HepG2 (cell line): ENCODE results near the gene RAD9A. TPM values are rescaled to one million over a fixed set of nuclear protein-coding genes. Genes with fewer than 3 reads are reported as not detected.

Experiments used
- AKAP8 ChIP-seq: sonication (generic); formaldehyde crosslinking; IDR thresholded peaks from 2 replicates; pipeline ENCODE4 v1.5.1; 2020; ENCODE audit warnings: mild to moderate bottlenecking, missing genetic modification reagents
- CBX5 ChIP-seq: sonication (generic); formaldehyde crosslinking; IDR thresholded peaks from 2 replicates; pipeline ENCODE4 v1.4.0; 2020; ENCODE audit warnings: missing genetic modification reagents, borderline replicate concordance
- ETS1 ChIP-seq: sonication (generic); formaldehyde crosslinking; IDR thresholded peaks from 2 replicates; pipeline ENCODE4 v1.4.0; 2020; ENCODE audit warnings: missing genetic modification reagents
- FOXP4 ChIP-seq: sonication (generic); formaldehyde crosslinking; IDR thresholded peaks from 2 replicates; pipeline ENCODE4 v1.4.0; 2020; ENCODE audit warnings: missing genetic modification reagents
- HES4 ChIP-seq: sonication (generic); formaldehyde crosslinking; IDR thresholded peaks from 2 replicates; pipeline ENCODE4 v1.9.0; 2021; ENCODE audit warnings: mild to moderate bottlenecking, missing genetic modification reagents, borderline replicate concordance
- HOXA9 ChIP-seq: sonication (generic); formaldehyde crosslinking; IDR thresholded peaks from 2 replicates; pipeline ENCODE4 v1.8.1; 2022; ENCODE audit warnings: missing genetic modification reagents, mild to moderate bottlenecking, moderate library complexity, borderline replicate concordance
- JUN ChIP-seq: sonication (generic); formaldehyde crosslinking; IDR thresholded peaks from 2 replicates; pipeline ENCODE4 v1.4.0; 2020; ENCODE audit warnings: mild to moderate bottlenecking, missing genetic modification reagents
- MAZ ChIP-seq, 2 experiments: sonication (generic) in 1 of 2; formaldehyde crosslinking in 1 of 2; IDR thresholded peaks; 2 replicates each; pipeline versions ENCODE4 v1.5.0 to v1.6.1; 2012 to 2020; ENCODE audit warnings: low read depth in 2 of 2, mild to moderate bottlenecking in 2 of 2, borderline replicate concordance in 1 of 2, improper control_type of control experiment in 1 of 2, low read length in 1 of 2, missing genetic modification reagents in 1 of 2, moderate library complexity in 1 of 2
- MXD1 ChIP-seq: sonication (generic); formaldehyde crosslinking; IDR thresholded peaks from 2 replicates; pipeline ENCODE4 v1.4.0; 2020; ENCODE audit warnings: mild to moderate bottlenecking, missing genetic modification reagents
- NCOA5 ChIP-seq: sonication (generic); formaldehyde crosslinking; IDR thresholded peaks from 2 replicates; pipeline ENCODE4 v1.4.0; 2020; ENCODE audit warnings: missing genetic modification reagents
- NR2F6 ChIP-seq, 2 experiments: IDR thresholded peaks; 2 replicates each; pipeline ENCODE4 v1.6.1; 2016; ENCODE audit warnings: antibody characterized with exemption in 1 of 2, mild to moderate bottlenecking in 1 of 2
- ONECUT2 ChIP-seq: sonication (generic); formaldehyde crosslinking; IDR thresholded peaks from 2 replicates; pipeline ENCODE4 v1.4.0; 2020; ENCODE audit warnings: missing genetic modification reagents
- PITX1 ChIP-seq: sonication (generic); formaldehyde crosslinking; IDR thresholded peaks from 2 replicates; pipeline ENCODE4 v1.5.1; 2020; ENCODE audit warnings: mild to moderate bottlenecking, missing genetic modification reagents
- PLRG1 ChIP-seq: fragments of 450-650 bp; conservative IDR thresholded peaks from 2 replicates; pipeline ENCODE4 v1.6.1; 2016
- RAD21 ChIP-seq: fragments of 450-650 bp; formaldehyde crosslinking; IDR thresholded peaks from 2 replicates; pipeline ENCODE4 v1.5.0; 2020; ENCODE audit warnings: mild to moderate bottlenecking
- SCMH1 ChIP-seq: sonication (generic); formaldehyde crosslinking; IDR thresholded peaks from 2 replicates; pipeline ENCODE4 v1.9.0; 2021; ENCODE audit warnings: missing genetic modification reagents, mild to moderate bottlenecking, borderline replicate concordance
- ZFAT ChIP-seq: sonication (generic); formaldehyde crosslinking; conservative IDR thresholded peaks from 2 replicates; pipeline ENCODE4 v1.8.1; 2023; ENCODE audit warnings: missing genetic modification reagents, inconsistent platforms
- ZNF264 ChIP-seq: sonication (generic); formaldehyde crosslinking; IDR thresholded peaks from 2 replicates; pipeline ENCODE4 v1.4.0; 2020; ENCODE audit warnings: missing genetic modification reagents
- ZNF460 ChIP-seq: sonication (generic); formaldehyde crosslinking; IDR thresholded peaks from 2 replicates; pipeline ENCODE4 v1.5.1; 2020; ENCODE audit warnings: missing genetic modification reagents, mild to moderate bottlenecking, borderline replicate concordance
- ZNF589 ChIP-seq: sonication (generic); formaldehyde crosslinking; conservative IDR thresholded peaks from 2 replicates; pipeline ENCODE4 v1.8.0; 2022; ENCODE audit warnings: mild to moderate bottlenecking, moderate library complexity, missing genetic modification reagents
- ZNF607 ChIP-seq: sonication (generic); formaldehyde crosslinking; IDR thresholded peaks from 2 replicates; pipeline ENCODE4 v1.5.1; 2020; ENCODE audit warnings: missing genetic modification reagents, mild to moderate bottlenecking, borderline replicate concordance
- ZNF891 ChIP-seq: sonication (generic); formaldehyde crosslinking; IDR thresholded peaks from 2 replicates; pipeline ENCODE4 v1.5.0; 2020; ENCODE audit warnings: mild to moderate bottlenecking, missing genetic modification reagents
- polyA plus RNA-seq, 8 experiments: library from polyadenylated mRNA; depleted of rRNA in 3 of 8; stranded (reverse) in 7 of 8; unstranded in 1 of 8; fragments of >200 nt; fragmentation: Illumina TruSeq in 4 of 8; extraction: Trizol in 4 of 8; gene quantifications; 2 replicates each; pipeline versions ENCODE4 v1.2.1 to v1.2.3, GENCODE V29; 2011 to 2016; ENCODE audit warnings: low read depth in 4 of 8, missing spikeins in 1 of 8, mixed read lengths in 1 of 8; ENCODE audit not compliant: insufficient read depth in 1 of 8
- total RNA-seq, 5 experiments: library from RNA; depleted of rRNA; stranded (reverse); fragments of >200 nt; fragmentation: Illumina TruSeq; extraction: Trizol; gene quantifications; 2 replicates each; pipeline ENCODE4 v1.2.3, GENCODE V29; 2016; ENCODE audit warnings: low read depth in 1 of 5
- TF ChIP-seq, protein P1 (sequence below): sonication (generic); formaldehyde crosslinking; IDR thresholded peaks from 2 replicates; pipeline ENCODE4 v1.5.0; 2020; ENCODE audit warnings: missing genetic modification reagents
- TF ChIP-seq, protein P2 (sequence below): sonication (generic); formaldehyde crosslinking; IDR thresholded peaks from 2 replicates; pipeline ENCODE4 v1.4.0; 2020; ENCODE audit warnings: missing genetic modification reagents

RAD9A gene
- total and polyA plus RNA-seq, 2 of the 13 experiments (the other 11 are each of a cell fraction or from before 2014, with no cell fraction given) = 10.1 to 15.7 TPM

GRCh38 chr11:67353317-67354074 is 38.3 kb upstream of the RAD9A start, which contains the start of gene POLD4 (continued):
- 0 out of 2 replicates have a peak, but pooled peaks have one; percentile 11 for TF ChIP-seq JUN (CRISPR knock-in tag)
- peak; percentile 72; the same call in 1 of the 2 replicates for TF ChIP-seq MAZ (IDR thresholded peaks at IDR 0.05; ENCODE audit: borderline replicate concordance, low read depth, low read length)
- TF ChIP-seq MAZ (CRISPR knock-in tag; IDR thresholded peaks at IDR 0.05; ENCODE audit: low read depth) = no peak
- no peak; the same call in 1 of the 2 replicates for TF ChIP-seq ZNF607 (CRISPR knock-in tag)
- TF ChIP-seq HES4 (CRISPR knock-in tag) = no peak
- TF ChIP-seq RAD21 (CRISPR knock-in tag) = no peak
- TF ChIP-seq HOXA9 = no peak
- TF ChIP-seq NCOA5 (CRISPR knock-in tag) = no peak
- TF ChIP-seq ETS1 (CRISPR knock-in tag) = no peak
- no peak for TF ChIP-seq PLRG1
- 0 out of 2 replicates have a peak, but pooled peaks have one; percentile 19 for TF ChIP-seq ZNF264 (CRISPR knock-in tag)
- no peak for TF ChIP-seq ZNF460
- 0 out of 2 replicates have a peak, but pooled peaks have one; percentile 32 for TF ChIP-seq AKAP8 (CRISPR knock-in tag)
- TF ChIP-seq NR2F6 (IDR thresholded peaks at IDR 0.05) = 0 out of 2 replicates have a peak, but pooled peaks have one; percentile 9
- no peak for TF ChIP-seq NR2F6 (CRISPR knock-in tag; IDR thresholded peaks at IDR 0.05)
- TF ChIP-seq ONECUT2 (CRISPR knock-in tag) = no peak
- no peak for TF ChIP-seq ZFAT (CRISPR knock-in tag)
- no peak for TF ChIP-seq ZNF589
- no peak for TF ChIP-seq CBX5
- TF ChIP-seq, protein P1, sequence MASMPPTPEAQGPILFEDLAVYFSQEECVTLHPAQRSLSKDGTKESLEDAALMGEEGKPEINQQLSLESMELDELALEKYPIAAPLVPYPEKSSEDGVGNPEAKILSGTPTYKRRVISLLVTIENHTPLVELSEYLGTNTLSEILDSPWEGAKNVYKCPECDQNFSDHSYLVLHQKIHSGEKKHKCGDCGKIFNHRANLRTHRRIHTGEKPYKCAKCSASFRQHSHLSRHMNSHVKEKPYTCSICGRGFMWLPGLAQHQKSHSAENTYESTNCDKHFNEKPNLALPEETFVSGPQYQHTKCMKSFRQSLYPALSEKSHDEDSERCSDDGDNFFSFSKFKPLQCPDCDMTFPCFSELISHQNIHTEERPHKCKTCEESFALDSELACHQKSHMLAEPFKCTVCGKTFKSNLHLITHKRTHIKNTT = no peak
- TF ChIP-seq MXD1 (CRISPR knock-in tag) = peak; percentile 71
- TF ChIP-seq SCMH1 (CRISPR knock-in tag) = no peak
- TF ChIP-seq FOXP4 (CRISPR knock-in tag) = peak; percentile 52; the same call in 1 of the 2 replicates
- TF ChIP-seq PITX1 (CRISPR knock-in tag) = 0 out of 2 replicates have a peak, but pooled peaks have one; percentile 59
- TF ChIP-seq, protein P2, sequence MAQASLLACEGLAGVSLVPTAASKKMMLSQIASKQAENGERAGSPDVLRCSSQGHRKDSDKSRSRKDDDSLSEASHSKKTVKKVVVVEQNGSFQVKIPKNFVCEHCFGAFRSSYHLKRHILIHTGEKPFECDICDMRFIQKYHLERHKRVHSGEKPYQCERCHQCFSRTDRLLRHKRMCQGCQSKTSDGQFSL (CRISPR knock-in tag) = peak; percentile 80; the same call in 1 of the 2 replicates
- peak; percentile 42; the same call in 1 of the 2 replicates for TF ChIP-seq ZNF891
